Calu3 (cell line): ENCODE results near the gene LRRFIP1. TPM values are rescaled to one million over a fixed set of nuclear protein-coding genes. Genes with fewer than 3 reads are reported as not detected.

ENCODE experiments used
- BruUV-seq: library from RNA; stranded (reverse); fragments of 400-500 nt; replicated peaks from 2 replicates; lab custom pipeline; 2021; lab: Mats Ljungman, UMichigan
- CTCF ChIA-PET: fragments of 300-600 bp; sonication (Branson Sonifier 250); formaldehyde crosslinking; loops from one replicate; lab custom pipeline; 2022; ENCODE audit warnings: antibody characterized with exemption; lab: Charles Lee
- DNase-seq: peaks from one replicate; pipeline ENCODE4 v3.0.0; 2022
- H3K27ac Mint-ChIP-seq: one replicate; pipeline ENCODE4 v1.8.0; 2022; ENCODE audit warnings: mixed read lengths; ENCODE audit not compliant: unreplicated experiment
- H3K27me3 Mint-ChIP-seq: one replicate; pipeline ENCODE4 v1.8.0; 2022; ENCODE audit warnings: mixed read lengths; ENCODE audit not compliant: unreplicated experiment
- H3K36me3 Mint-ChIP-seq: one replicate; pipeline ENCODE4 v1.8.0; 2022; ENCODE audit warnings: mild to moderate bottlenecking, moderate library complexity, mixed read lengths; ENCODE audit not compliant: insufficient read depth, unreplicated experiment
- H3K4me1 Mint-ChIP-seq: one replicate; pipeline ENCODE4 v1.8.0; 2022; ENCODE audit warnings: mild to moderate bottlenecking, low read depth, mixed read lengths; ENCODE audit not compliant: unreplicated experiment
- H3K4me3 Mint-ChIP-seq: one replicate; pipeline ENCODE4 v1.8.0; 2022; ENCODE audit warnings: mild to moderate bottlenecking, low read depth, moderate library complexity, mixed read lengths; ENCODE audit not compliant: unreplicated experiment
- H3K9me3 Mint-ChIP-seq: one replicate; pipeline ENCODE4 v1.8.0; 2022; ENCODE audit warnings: low read depth, mixed read lengths; ENCODE audit not compliant: unreplicated experiment
- CTCF ChIP-seq: fragments of 200-600 bp; IDR thresholded peaks from one replicate; pipeline ENCODE4 v1.8.0; 2022; ENCODE audit warnings: antibody characterized with exemption; ENCODE audit not compliant: unreplicated experiment
- intact Hi-C: fragments of 100-400 bp; cut with micrococcal nuclease; formaldehyde crosslinking; loops from one replicate; pipeline ENCODE4 v1.10.0; 2022; ENCODE audit not compliant: unreplicated experiment
- total RNA-seq: library from RNA; stranded (reverse); gene quantifications from 2 replicates; pipeline ENCODE4 v1.2.3, GENCODE V29; 2022

The LRRFIP1 gene
- total RNA-seq, 1 experiment from 2014 or later = 161 TPM

DNA sequence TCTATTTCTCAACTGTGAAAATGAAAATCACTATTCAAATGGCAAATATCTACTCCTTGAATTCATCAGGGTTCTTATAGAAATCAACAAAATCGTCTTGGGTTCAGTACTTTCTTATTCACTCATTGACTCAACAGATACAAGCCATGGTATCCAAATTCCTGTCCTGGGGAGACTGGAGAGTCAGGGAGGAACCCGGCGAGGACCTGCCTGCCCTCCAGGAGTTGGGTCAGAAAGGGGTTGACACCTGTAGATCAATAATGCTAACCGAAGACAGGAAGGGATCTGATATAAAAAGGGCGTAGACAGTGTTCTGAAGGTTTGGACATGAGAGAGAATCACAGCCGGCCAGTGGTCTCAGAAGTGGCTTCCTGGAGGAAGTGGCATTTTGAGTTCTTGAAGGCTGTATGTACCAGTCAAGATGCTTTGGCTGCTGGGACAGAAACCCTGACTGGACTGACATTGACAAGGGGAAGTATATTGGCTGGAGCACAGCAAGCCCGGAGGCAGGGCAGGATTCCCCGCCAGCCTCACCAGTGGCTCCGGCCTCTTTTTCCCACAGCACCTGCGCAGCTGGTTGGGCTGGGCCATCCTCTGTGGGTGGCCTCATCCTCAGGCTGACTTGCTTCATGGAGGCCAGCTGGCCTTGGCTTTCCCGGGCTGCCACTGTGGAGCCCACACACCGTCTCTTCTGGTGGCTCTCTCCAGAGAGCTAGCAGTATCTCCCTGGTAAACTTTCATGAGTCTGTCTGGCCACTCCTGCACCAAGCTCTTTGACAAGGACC, 3.0 kb downstream of the LRRFIP1 start:
- no peak for DNase-seq
- TF ChIP-seq CTCF = no peak
- CTCF ChIA-PET = no interaction called here
- Mint-ChIP-seq H3K4me1 (no peaks in the 10 kb centered on the region), H3K9me3 (peaks cover 4% of the 10 kb centered on the region), H3K36me3 (no peaks in the 10 kb centered on the region), H3K27ac (no peak overlapping the region), H3K27me3 (peaks cover 97% of the 10 kb centered on the region), H3K4me3 (no peak overlapping the region)
- intact Hi-C loops = no loop called here
- BruUV-seq = no TSS peak

- intact Hi-C loops = no loop called here
- no peak overlapping the region for H3K27ac Mint-ChIP-seq
- BruUV-seq = no TSS peak
- peaks cover 4% of the 10 kb centered on the region for H3K9me3 Mint-ChIP-seq
- peaks cover 94% of the 10 kb centered on the region for H3K27me3 Mint-ChIP-seq
- CTCF ChIA-PET = no interaction called here
- TF ChIP-seq CTCF = no peak
- no peaks in the 10 kb centered on the region for H3K4me1 Mint-ChIP-seq
- no peak overlapping the region for H3K4me3 Mint-ChIP-seq
- no peaks in the 10 kb centered on the region for H3K36me3 Mint-ChIP-seq
- DNase-seq = no peak
Measured at GRCh38 chr2:237631007-237631785, 3.8 kb downstream of the LRRFIP1 start.

- Mint-ChIP-seq H3K36me3 (no peaks in the 10 kb centered on the region), H3K27ac (no peak overlapping the region), H3K27me3 (peaks cover 94% of the 10 kb centered on the region), H3K4me3 (no peak overlapping the region), H3K9me3 (peaks cover 4% of the 10 kb centered on the region), H3K4me1 (no peaks in the 10 kb centered on the region)
- DNase-seq = no peak
- BruUV-seq = no TSS peak
- intact Hi-C loops = no loop called here
- CTCF ChIA-PET = no interaction called here
- TF ChIP-seq CTCF = no peak
Measured at GRCh38 chr2:237631801-237632585, 4.6 kb downstream of the LRRFIP1 start.

GRCh38 chr2:237633061-237633561, 5.7 kb downstream of the LRRFIP1 start:
- H3K9me3 Mint-ChIP-seq = peaks cover 4% of the 10 kb centered on the region
- DNase-seq = no peak
- TF ChIP-seq CTCF = no peak
- H3K27ac Mint-ChIP-seq = no peak overlapping the region
- intact Hi-C loops = no loop called here
- H3K36me3 Mint-ChIP-seq = no peaks in the 10 kb centered on the region
- H3K27me3 Mint-ChIP-seq = peaks cover 97% of the 10 kb centered on the region
- CTCF ChIA-PET = no interaction called here
- no TSS peak for BruUV-seq
- H3K4me3 Mint-ChIP-seq = no peak overlapping the region
- no peaks in the 10 kb centered on the region for H3K4me1 Mint-ChIP-seq
